AG09309 (cell line): ENCODE data around the gene COL28A1.
"Not testable (repeated sequence)": the region's sequence is repeated elsewhere in the genome, so short reads cannot be mapped to it uniquely, and the experiment has no call there.

Experiments used
- DNase-seq: peaks from one replicate; pipeline ENCODE4 v3.0.0-alpha.2; 2010; ENCODE audit warnings: low read depth
- H3K4me3 ChIP-seq: 2 replicates; pipeline ENCODE4 v1.5.1; 2011; ENCODE audit warnings: mild to moderate bottlenecking, low read depth, low read length, moderate library complexity; ENCODE audit not compliant: control insufficient read depth
- CTCF ChIP-seq: IDR thresholded peaks from 2 replicates; pipeline ENCODE4 v1.5.1; 2011; ENCODE audit warnings: mild to moderate bottlenecking, low read depth, low read length, inconsistent platforms; ENCODE audit not compliant: insufficient read depth, control insufficient read depth; ENCODE audit errors: missing control alignments

COL28A1 gene

GRCh38 chr7:7486362-7486761 is 49.3 kb downstream of the COL28A1 start:
- TF ChIP-seq CTCF, result no peak
- no peak overlapping the region for H3K4me3 ChIP-seq
- no peak for DNase-seq

DNA sequence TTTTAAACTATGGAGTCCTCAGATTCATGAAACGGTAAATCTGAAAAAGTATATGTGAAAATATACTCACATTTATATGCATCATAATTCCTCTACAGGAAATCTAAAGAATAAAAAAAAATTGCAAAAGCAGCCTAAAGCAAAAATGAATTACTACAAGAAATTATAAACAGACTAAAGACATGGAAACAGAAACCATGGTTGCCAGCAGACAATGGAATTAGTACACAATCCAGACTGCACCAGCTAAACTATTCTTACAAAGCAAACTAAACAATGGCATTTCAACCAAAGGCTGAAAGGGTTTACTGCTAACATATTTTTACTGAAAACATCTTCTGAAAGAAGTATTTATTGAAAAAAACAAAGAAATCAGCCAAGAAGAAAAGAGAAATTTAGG is 51.6 kb downstream of the COL28A1 start:
- DNase-seq, result no peak
- TF ChIP-seq CTCF, result no peak
- H3K4me3 ChIP-seq, result no peak overlapping the region

GRCh38 chr7:7481802-7482201 is 53.9 kb downstream of the COL28A1 start:
- no peak for DNase-seq
- TF ChIP-seq CTCF, result no peak
- no peak overlapping the region for H3K4me3 ChIP-seq

DNA sequence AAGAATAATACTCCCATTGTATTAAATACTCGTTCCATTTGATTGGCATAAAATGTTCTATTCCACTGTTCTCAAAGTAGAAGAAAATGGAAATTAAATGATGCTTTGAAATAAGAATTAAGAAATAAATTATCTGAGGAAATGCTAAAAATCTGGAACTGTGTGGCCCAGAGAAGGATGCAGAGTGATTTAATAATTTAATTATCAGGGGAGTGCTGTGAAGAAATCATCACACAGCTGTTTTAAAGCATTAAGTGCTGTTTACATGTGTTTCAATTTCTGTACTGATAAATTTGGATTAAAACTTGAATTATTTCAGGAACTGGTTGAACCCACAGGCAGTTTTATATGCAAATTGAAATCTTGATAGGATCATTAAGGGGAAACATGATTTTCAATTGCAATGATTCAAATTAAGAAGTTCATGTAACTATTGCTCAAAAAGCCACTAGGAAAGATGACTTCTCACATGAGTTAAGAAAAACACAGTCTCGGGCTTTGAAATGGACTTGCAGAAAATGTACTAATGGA is 56.3 kb downstream of the COL28A1 start:
- no peak for TF ChIP-seq CTCF
- no peak for DNase-seq
- no peak overlapping the region for H3K4me3 ChIP-seq

DNA sequence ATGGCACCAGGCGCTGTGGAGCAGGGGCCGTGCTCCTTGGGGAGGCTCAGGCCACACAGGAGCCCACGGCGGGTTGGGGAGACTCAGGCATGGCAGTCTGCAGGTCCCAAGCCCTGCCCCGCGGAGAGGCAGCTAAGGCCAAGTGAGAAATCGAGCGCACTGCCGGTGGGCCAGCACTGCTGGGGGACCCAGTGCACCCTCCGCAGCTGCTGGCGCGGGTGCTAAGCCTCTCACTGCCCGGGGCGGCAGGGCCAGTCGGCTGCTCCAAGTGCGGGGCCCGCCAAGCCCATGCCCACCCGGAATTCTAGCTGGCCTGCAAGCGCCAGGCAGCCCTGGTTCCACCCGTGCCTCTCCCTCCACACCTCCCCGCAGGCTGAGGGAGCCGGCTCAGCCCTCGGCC is 57.1 kb downstream of the COL28A1 start:
- DNase-seq, result no peak
- TF ChIP-seq CTCF, result no peak
- no peak overlapping the region for H3K4me3 ChIP-seq

GRCh38 chr7:7477641-7478040 is 58.0 kb downstream of the COL28A1 start:
- DNase-seq, H3K4me3 ChIP-seq: not testable (repeated sequence)

- no peak for TF ChIP-seq CTCF
- no peak for DNase-seq
- no peak overlapping the region for H3K4me3 ChIP-seq
These were observed 59.3 kb downstream of the COL28A1 start for GRCh38 chr7:7476381-7476780.
